PC-3 (cell line): ENCODE data around the gene WEE1. TPM values are rescaled to one million over a fixed set of nuclear protein-coding genes. Genes with fewer than 3 reads are reported as not detected.

Experiments used
- ATAC-seq: fragments of 200-7000 bp; cut with Tn5 transposase; 2 replicates; pipeline ENCODE4 v1.9.1; 2020; ENCODE audit warnings: mild to moderate bottlenecking, moderate library complexity
- Bru-seq: library from RNA; stranded (reverse); fragments of 400-500 nt; gene quantifications from one replicate; lab custom pipeline; 2021; lab: Mats Ljungman, UMichigan
- BruChase-seq, 2 experiments: library from RNA; stranded (reverse); fragments of 400-500 nt; gene quantifications; one replicate each; lab custom pipeline; 2021; lab: Mats Ljungman, UMichigan
- BruUV-seq: library from RNA; stranded (reverse); fragments of 400-500 nt; replicated peaks from 2 replicates; lab custom pipeline; 2021; lab: Mats Ljungman, UMichigan
- CTCF ChIA-PET: fragments of 300-600 bp; sonication (Branson Sonifier 250); formaldehyde crosslinking; loops from one replicate; lab custom pipeline; 2022; ENCODE audit warnings: antibody characterized with exemption; lab: Charles Lee
- POLR2A ChIA-PET: fragments of 300-600 bp; sonication (Branson Sonifier 250); formaldehyde crosslinking; loops from one replicate; lab custom pipeline; 2022; ENCODE audit warnings: antibody characterized with exemption; ENCODE audit not compliant: unreplicated experiment; lab: Charles Lee
- DNase-seq: peaks from one replicate; pipeline ENCODE4 v3.0.0-alpha.2; 2015
- H2AFZ ChIP-seq: fragments of 300-600 bp; sonication (generic); 2 replicates; pipeline ENCODE4 v1.6.0; 2016; ENCODE audit warnings: antibody characterized with exemption, low read length
- H3F3A ChIP-seq: fragments of 300-600 bp; sonication (generic); one replicate; pipeline ENCODE4 v1.6.0; 2017; ENCODE audit warnings: antibody characterized with exemption, low read length, control low read depth, mild to moderate bottlenecking; ENCODE audit not compliant: unreplicated experiment
- H3K27ac ChIP-seq: fragments of 300-600 bp; sonication (generic); 2 replicates; pipeline ENCODE4 v1.5.1; 2016; ENCODE audit warnings: mild to moderate bottlenecking, low read length
- H3K27me3 ChIP-seq: fragments of 300-600 bp; sonication (generic); 2 replicates; pipeline ENCODE4 v1.6.1; 2016; ENCODE audit warnings: low read length, mixed read lengths
- H3K36me3 ChIP-seq: fragments of 300-600 bp; sonication (generic); 2 replicates; pipeline ENCODE4 v1.6.1; 2016; ENCODE audit warnings: low read depth, mixed run types, low read length, mixed read lengths
- H3K4me1 ChIP-seq: fragments of 300-600 bp; sonication (generic); 2 replicates; pipeline ENCODE4 v1.5.1; 2016; ENCODE audit warnings: low read length; ENCODE audit not compliant: insufficient read depth
- H3K4me2 ChIP-seq: fragments of 300-600 bp; sonication (generic); 2 replicates; pipeline ENCODE4 v1.6.0; 2016; ENCODE audit warnings: low read length
- H3K4me3 ChIP-seq: fragments of 300-600 bp; sonication (generic); 2 replicates; pipeline ENCODE4 v1.5.1; 2016; ENCODE audit warnings: mild to moderate bottlenecking, low read length, mixed read lengths
- H3K79me2 ChIP-seq: fragments of 300-600 bp; sonication (generic); 2 replicates; pipeline ENCODE4 v1.6.1; 2017; ENCODE audit warnings: low read length, mixed read lengths
- H3K9ac ChIP-seq: fragments of 300-600 bp; sonication (generic); 2 replicates; pipeline ENCODE4 v1.6.0; 2016; ENCODE audit warnings: mild to moderate bottlenecking, low read length
- H3K9me2 ChIP-seq: fragments of 300-600 bp; sonication (generic); replicated peaks from 2 replicates; pipeline ENCODE4 v1.6.1; 2016; ENCODE audit warnings: mixed run types, low read length, mixed read lengths
- H3K9me3 ChIP-seq: fragments of 300-600 bp; sonication (generic); 2 replicates; pipeline ENCODE4 v1.6.1; 2016; ENCODE audit warnings: low read length, mixed read lengths
- H4K20me1 ChIP-seq: fragments of 300-600 bp; sonication (generic); 2 replicates; pipeline ENCODE4 v1.6.1; 2016; ENCODE audit warnings: low read length, mixed read lengths
- CTCF ChIP-seq: fragments of 300-600 bp; sonication (generic); conservative IDR thresholded peaks from 2 replicates; pipeline ENCODE4 v1.5.1; 2017; ENCODE audit warnings: antibody characterized with exemption, low read depth, mild to moderate bottlenecking, low read length
- EZH2 ChIP-seq: fragments of 300-600 bp; sonication (generic); IDR thresholded peaks from one replicate; pipeline ENCODE4 v1.6.1; 2017; ENCODE audit warnings: antibody characterized with exemption, mild to moderate bottlenecking, low read length; ENCODE audit not compliant: unreplicated experiment
- EZH2phosphoT487 ChIP-seq: fragments of 300-600 bp; sonication (generic); IDR thresholded peaks from 2 replicates; pipeline ENCODE4 v1.6.1; 2018; ENCODE audit warnings: mild to moderate bottlenecking, antibody characterized with exemption, low read length, borderline replicate concordance
- intact Hi-C: fragments of 100-400 bp; cut with micrococcal nuclease; formaldehyde crosslinking; loops from 2 replicates; pipeline ENCODE4 v1.9.0; 2023
- long read RNA-seq: library from polyadenylated mRNA; unstranded; transcript quantifications from one replicate; pipeline ENCODE4 v2.0.0, GENCODE V29; 2021; ENCODE audit not compliant: unreplicated experiment
- total RNA-seq: library from RNA; depleted of rRNA; stranded (reverse); fragments of >200 nt; gene quantifications from 2 replicates; pipeline ENCODE4 v1.2.3, GENCODE V29; 2014; rRNA removed

Gene WEE1
- total RNA-seq, result 45.1 and 46.9 TPM in 2 replicates
- Bru-seq, nascent RNA, result percentile 87 among the genes with signal in this experiment
- BruChase-seq, experiment 1, labeled RNA remaining after a 6-hour chase, result percentile 76 among the genes with signal in this experiment
- percentile 80 among the genes with signal in this experiment for BruChase-seq, experiment 2, labeled RNA remaining after a 2-hour chase
- long read RNA-seq, transcript WEE1-202 (11 exons, 2,799 nt), result major isoform, 39 of 49 reads
- long read RNA-seq, partial matches to known transcripts, result 5 of 49 reads
- long read RNA-seq, other reads (novel, unspliced or antisense), result 4 of 49 reads

GRCh38 chr11:9573052-9573774, at the start of gene WEE1:
Gene WEE1, plus strand, starts transcription at chr11:9573670. Its CDS starts 264 bp downstream, at chr11:9573934.
- peaks cover 48% of the 10 kb centered on the region for H3K4me1 ChIP-seq
- intact Hi-C loops, result loop anchor here (10.0 kb wide), 1 partner anchor 888 kb away; the partner anchor contains the start of genes RPL27A and TRIM66

GRCh38 chr11:9524001-9524400, 49.5 kb upstream of the WEE1 start:
- intact Hi-C loops, result no loop called here
- POLR2A ChIA-PET, result no interaction called here
- no TSS peak for BruUV-seq
- Histone ChIP-seq H3K79me2 (no peaks in the 10 kb centered on the region), H3K27ac (no peak overlapping the region), H3K4me3 (no peak overlapping the region), H3F3A (no peaks in the 10 kb centered on the region), H3K4me1 (peaks cover 24% of the 10 kb centered on the region), H3K4me2 (no peak overlapping the region), H3K27me3 (no peaks in the 10 kb centered on the region), H4K20me1 (no peaks in the 10 kb centered on the region), H3K9me2 (no peaks in the 10 kb centered on the region), H3K36me3 (peaks cover 6% of the 10 kb centered on the region; the same call in 1 of the 2 replicates), H3K9ac (no peak overlapping the region), H2AFZ (no peak overlapping the region), H3K9me3 (no peaks in the 10 kb centered on the region)
- DNase-seq (no peak), ATAC-seq (no peak)
- TF ChIP-seq CTCF (no peak), EZH2 (no peak), EZH2phosphoT487 (no peak)
- CTCF ChIA-PET, result no interaction called here

More at GRCh38 chr11:9573052-9573774, at the start of gene WEE1:
- DNase-seq (peak; percentile 98), ATAC-seq (peak; percentile 80)
- peaks cover 37% of the 10 kb centered on the region for H4K20me1 ChIP-seq
- H3K4me3 ChIP-seq, result peak within 1 kb of the TSS; percentile 84
- ChIA-PET POLR2A (interaction anchor here (0.5 to 1.6 kb wide), 14 partner anchors 9 to 477 kb away, joined by 3 to 14 read pairs (median 4); partner anchors contain the start of gene ZNF143), CTCF (interaction anchor here (0.6 to 1.2 kb wide), 3 partner anchors 10 to 67 kb away, joined by 3 to 5 read pairs (median 3); no protein-coding TSS in a partner anchor)
- peak within 1 kb of the TSS; percentile 76 for H2AFZ ChIP-seq
- H3K9ac ChIP-seq, result peak within 1 kb of the TSS; percentile 98
- TF ChIP-seq EZH2, result no peak
- TF ChIP-seq CTCF, result no peak
- no peak for TF ChIP-seq EZH2phosphoT487
- peaks cover 46% of the 10 kb centered on the region for H3K79me2 ChIP-seq
- H3K4me2 ChIP-seq, result peak within 1 kb of the TSS; percentile 97
- H3K9me2 ChIP-seq, result no peaks in the 10 kb centered on the region
- peak within 1 kb of the TSS; percentile 90 for H3K27ac ChIP-seq
- H3K27me3 ChIP-seq, result no peaks in the 10 kb centered on the region
- H3K9me3 ChIP-seq, result no peaks in the 10 kb centered on the region
- BruUV-seq, result no TSS peak
- H3F3A ChIP-seq, result no peaks in the 10 kb centered on the region
- peaks cover 27% of the 10 kb centered on the region for H3K36me3 ChIP-seq
